ENCODE data around the gene ANKRD55. TPM values are rescaled to one million over a fixed set of nuclear protein-coding genes. Genes with fewer than 3 reads are reported as not detected.

ANKRD55 gene
- total RNA-seq, 6 donors from 2014 or later, result 0.23 to 1.7 (median 0.98) TPM; not detected in 1

DNA sequence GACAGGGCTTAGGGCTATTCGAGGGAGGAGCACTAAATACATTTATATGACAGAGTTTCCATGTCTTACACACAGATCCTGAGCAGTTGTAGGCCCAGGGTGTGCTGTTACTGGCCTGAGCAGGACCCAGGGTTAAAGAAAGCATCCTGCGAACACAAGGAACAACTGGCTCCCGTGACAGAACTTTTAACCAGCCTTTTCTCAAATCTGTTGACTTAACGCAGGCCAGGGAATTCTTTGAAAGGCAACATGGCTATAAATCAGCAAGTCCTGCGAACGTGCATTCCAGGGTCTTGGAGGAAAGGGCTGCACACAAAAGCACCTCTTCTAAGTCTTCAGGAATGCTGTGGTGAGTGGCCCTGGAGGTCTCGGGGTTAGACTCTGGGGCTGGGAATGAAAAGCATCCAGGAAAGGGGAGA, 45.2 kb upstream of the ANKRD55 start:
- DNase-seq (no peak), ATAC-seq (ENCODE audit: low FRiP score in 2 of 2) (no peak)
- TF ChIP-seq EP300 (IDR thresholded peaks at IDR 0.05) (no peak), POLR2A (IDR thresholded peaks at IDR 0.05) (no peak), POLR2AphosphoS5 (IDR thresholded peaks at IDR 0.05) (no peak)
- TF ChIP-seq, protein P1, sequence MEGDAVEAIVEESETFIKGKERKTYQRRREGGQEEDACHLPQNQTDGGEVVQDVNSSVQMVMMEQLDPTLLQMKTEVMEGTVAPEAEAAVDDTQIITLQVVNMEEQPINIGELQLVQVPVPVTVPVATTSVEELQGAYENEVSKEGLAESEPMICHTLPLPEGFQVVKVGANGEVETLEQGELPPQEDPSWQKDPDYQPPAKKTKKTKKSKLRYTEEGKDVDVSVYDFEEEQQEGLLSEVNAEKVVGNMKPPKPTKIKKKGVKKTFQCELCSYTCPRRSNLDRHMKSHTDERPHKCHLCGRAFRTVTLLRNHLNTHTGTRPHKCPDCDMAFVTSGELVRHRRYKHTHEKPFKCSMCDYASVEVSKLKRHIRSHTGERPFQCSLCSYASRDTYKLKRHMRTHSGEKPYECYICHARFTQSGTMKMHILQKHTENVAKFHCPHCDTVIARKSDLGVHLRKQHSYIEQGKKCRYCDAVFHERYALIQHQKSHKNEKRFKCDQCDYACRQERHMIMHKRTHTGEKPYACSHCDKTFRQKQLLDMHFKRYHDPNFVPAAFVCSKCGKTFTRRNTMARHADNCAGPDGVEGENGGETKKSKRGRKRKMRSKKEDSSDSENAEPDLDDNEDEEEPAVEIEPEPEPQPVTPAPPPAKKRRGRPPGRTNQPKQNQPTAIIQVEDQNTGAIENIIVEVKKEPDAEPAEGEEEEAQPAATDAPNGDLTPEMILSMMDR (IDR thresholded peaks at IDR 0.05), result no peak
- no peak overlapping the region for H3K4me3 ChIP-seq
- no peaks in the 10 kb centered on the region for H3K27me3 ChIP-seq
- 71 to 76% methylated on average over 7 of the region's 7 CpGs for WGBS, 2 donors
- H3K9me3 ChIP-seq, result no peaks in the 10 kb centered on the region
- H3K4me1 ChIP-seq, result peaks cover 0 to 14% (median 11%) of the 10 kb centered on the region in 4 donors
- no peaks in the 10 kb centered on the region for H3K36me3 ChIP-seq
- H3K27ac ChIP-seq, result no peak overlapping the region

DNA sequence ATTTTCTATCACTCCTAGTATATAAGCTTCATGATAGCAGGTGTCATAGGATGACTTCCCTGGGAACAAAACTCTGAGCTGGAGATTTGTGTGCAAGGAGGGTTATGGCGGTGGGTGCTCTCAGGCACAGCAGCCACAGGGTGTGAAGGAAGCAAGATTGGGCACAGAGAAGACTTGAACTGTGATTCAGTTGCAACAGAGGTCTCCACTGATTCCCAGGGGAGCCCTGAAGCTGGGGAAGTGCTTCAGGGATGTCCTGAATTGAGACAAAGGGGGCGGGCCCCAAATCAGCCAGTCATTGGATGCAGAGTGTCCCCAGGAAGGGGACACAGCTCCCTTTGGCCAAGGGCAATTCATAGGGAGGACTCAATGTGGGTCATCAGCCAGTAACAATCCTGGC, 44.4 kb upstream of the ANKRD55 start:
- 71 to 79% methylated on average over 2 of the region's 2 CpGs for WGBS, 2 donors

DNA sequence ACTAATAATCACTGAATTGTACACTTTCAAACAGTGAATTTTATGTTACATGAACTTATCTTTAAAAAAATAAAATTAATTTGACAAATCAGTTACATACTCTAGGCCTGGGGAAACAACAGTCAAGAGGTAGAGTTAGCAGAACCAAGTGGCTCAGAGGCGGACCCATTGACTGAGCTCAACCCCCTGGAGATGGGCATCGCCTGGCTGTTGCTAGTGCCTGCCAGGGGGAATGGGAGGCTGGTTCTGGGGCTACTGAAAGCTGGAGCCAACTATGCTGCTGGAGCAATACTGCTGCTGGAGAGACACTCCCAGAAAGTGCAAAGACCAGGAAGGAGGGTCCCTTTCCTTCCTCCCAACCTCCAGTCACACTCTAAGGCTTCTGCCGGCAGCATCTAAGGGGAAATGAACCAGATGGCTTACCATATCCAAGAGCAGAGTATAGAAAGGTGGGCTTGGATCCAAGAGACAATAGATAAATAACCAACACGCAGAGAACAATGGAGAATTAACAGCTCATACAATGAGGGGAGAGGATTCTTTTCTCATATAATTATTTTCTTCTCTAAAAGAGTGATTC, 40.3 kb upstream of the ANKRD55 start:
- no peaks in the 10 kb centered on the region for H3K36me3 ChIP-seq
- ATAC-seq (ENCODE audit: low FRiP score in 2 of 2), result no peak
- no peak overlapping the region for H3K27ac ChIP-seq
- no peak overlapping the region for H3K4me3 ChIP-seq
- H3K27me3 ChIP-seq, result no peaks in the 10 kb centered on the region
- DNase-seq, result no peak
- TF ChIP-seq, protein P1 (IDR thresholded peaks at IDR 0.05), result no peak
- TF ChIP-seq POLR2AphosphoS5 (IDR thresholded peaks at IDR 0.05), result no peak
- no peak for TF ChIP-seq EP300 (IDR thresholded peaks at IDR 0.05)
- no peak for TF ChIP-seq POLR2A (IDR thresholded peaks at IDR 0.05)
- no peaks in the 10 kb centered on the region for H3K9me3 ChIP-seq
- WGBS, 2 donors, result 69 to 76% methylated on average over 4 of the region's 4 CpGs
- H3K4me1 ChIP-seq, result peaks cover 6 to 7% (median 6%) of the 10 kb centered on the region in 4 donors

More for the DNA sequence above, 44.4 kb upstream of the ANKRD55 start:
- H3K27me3 ChIP-seq, result no peaks in the 10 kb centered on the region
- H3K4me3 ChIP-seq, result no peak overlapping the region
- peaks cover 0 to 14% (median 11%) of the 10 kb centered on the region in 4 donors for H3K4me1 ChIP-seq
- ATAC-seq (ENCODE audit: low FRiP score in 2 of 2) (no peak), DNase-seq (no peak)
- H3K27ac ChIP-seq, result no peak overlapping the region
- H3K36me3 ChIP-seq, result no peaks in the 10 kb centered on the region
- no peak for TF ChIP-seq POLR2AphosphoS5 (IDR thresholded peaks at IDR 0.05)
- TF ChIP-seq, protein P1 (IDR thresholded peaks at IDR 0.05), result no peak
- H3K9me3 ChIP-seq, result no peaks in the 10 kb centered on the region

DNA sequence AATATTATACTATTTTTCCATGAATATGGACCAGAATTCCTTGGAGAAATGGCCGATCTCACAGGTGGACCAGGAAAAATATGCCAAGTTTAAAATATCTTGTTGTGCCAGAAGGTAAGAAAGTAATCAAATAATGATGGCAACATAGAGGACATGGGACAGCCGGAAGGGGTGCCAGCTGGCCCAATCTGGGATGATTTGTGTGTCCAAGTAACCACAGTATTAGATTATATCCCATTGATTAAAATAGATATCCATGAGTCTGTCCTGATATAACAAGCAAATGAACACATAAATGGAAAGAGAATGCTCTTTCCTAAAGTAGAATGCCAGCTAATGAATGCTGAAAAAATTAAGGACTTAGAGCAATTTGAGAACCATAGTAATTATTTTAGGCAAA, 39.6 kb upstream of the ANKRD55 start:
- H3K36me3 ChIP-seq, result no peaks in the 10 kb centered on the region
- DNase-seq (no peak), ATAC-seq (ENCODE audit: low FRiP score in 2 of 2) (no peak)
- 90 to 91% methylated on average over 2 of the region's 2 CpGs for WGBS, 2 donors
- H3K27me3 ChIP-seq, result no peaks in the 10 kb centered on the region
- no peak overlapping the region for H3K27ac ChIP-seq
- no peak overlapping the region for H3K4me3 ChIP-seq
- TF ChIP-seq EP300 (IDR thresholded peaks at IDR 0.05) (no peak), POLR2A (IDR thresholded peaks at IDR 0.05) (no peak), POLR2AphosphoS5 (IDR thresholded peaks at IDR 0.05) (no peak)
- TF ChIP-seq, protein P1 (IDR thresholded peaks at IDR 0.05), result no peak
- no peaks in the 10 kb centered on the region for H3K9me3 ChIP-seq
- peaks cover 4 to 7% (median 6%) of the 10 kb centered on the region in 4 donors for H3K4me1 ChIP-seq
